DOHH2 (cell line): ENCODE results near the gene MAML1.

Source experiments
- H3F3A ChIP-seq: fragments of 200-600 bp; sonication (generic), shearing (Covaris generic); 2 replicates; pipeline ENCODE4 v1.6.0; 2016; ENCODE audit warnings: antibody characterized with exemption, mild to moderate bottlenecking; ENCODE audit not compliant: control insufficient read depth, insufficient read depth
- H3K27ac ChIP-seq: fragments of 200-600 bp; sonication (generic); 2 replicates; pipeline ENCODE4 v1.5.1; 2014; ENCODE audit warnings: low read depth, mild to moderate bottlenecking, low read length, moderate library complexity
- H3K27me3 ChIP-seq: fragments of 200-600 bp; sonication (generic); 2 replicates; pipeline ENCODE4 v1.6.1; 2014; ENCODE audit warnings: mild to moderate bottlenecking, low read length, mixed read lengths; ENCODE audit not compliant: control insufficient read depth
- H3K36me3 ChIP-seq: fragments of 200-600 bp; sonication (generic); 2 replicates; pipeline ENCODE4 v1.6.1; 2014; ENCODE audit warnings: mild to moderate bottlenecking, low read length, moderate library complexity, mixed read lengths; ENCODE audit not compliant: control insufficient read depth
- H3K4me1 ChIP-seq: fragments of 200-600 bp; sonication (generic); 2 replicates; pipeline ENCODE4 v1.6.1; 2014; ENCODE audit warnings: mild to moderate bottlenecking, low read length, mixed read lengths; ENCODE audit not compliant: control insufficient read depth
- H3K4me2 ChIP-seq: fragments of 200-600 bp; sonication (generic); 2 replicates; pipeline ENCODE4 v1.6.0; 2014; ENCODE audit warnings: mild to moderate bottlenecking, low read length, moderate library complexity
- H3K4me3 ChIP-seq: fragments of 200-600 bp; sonication (generic); 2 replicates; pipeline ENCODE4 v1.5.1; 2014; ENCODE audit warnings: mild to moderate bottlenecking, low read length, mixed read lengths
- H3K79me2 ChIP-seq: fragments of 200-600 bp; sonication (generic); 2 replicates; pipeline ENCODE4 v1.6.1; 2014; ENCODE audit warnings: mild to moderate bottlenecking, low read length, mixed read lengths; ENCODE audit not compliant: control insufficient read depth
- H3K9me2 ChIP-seq: fragments of 200-600 bp; sonication (generic); replicated peaks from 2 replicates; pipeline ENCODE4 v1.6.1; 2014; ENCODE audit warnings: mild to moderate bottlenecking, low read length, mixed read lengths; ENCODE audit not compliant: control insufficient read depth
- H3K9me3 ChIP-seq: fragments of 200-600 bp; sonication (generic); 2 replicates; pipeline ENCODE4 v1.6.1; 2014; ENCODE audit warnings: antibody characterized with exemption, low read length, mixed read lengths; ENCODE audit not compliant: control insufficient read depth, insufficient read depth
- H4K20me1 ChIP-seq: fragments of 200-600 bp; sonication (generic); 2 replicates; pipeline ENCODE4 v1.6.0; 2014; ENCODE audit warnings: low read depth, mild to moderate bottlenecking, antibody characterized with exemption, low read length, moderate library complexity; ENCODE audit not compliant: control insufficient read depth, insufficient read depth
- CTCF ChIP-seq: fragments of 200-600 bp; sonication (generic); IDR thresholded peaks from one replicate; pipeline ENCODE4 v1.5.1; 2014; ENCODE audit warnings: antibody characterized with exemption, mild to moderate bottlenecking, low read depth, low read length; ENCODE audit not compliant: poor library complexity, severe bottlenecking
- EZH2phosphoT487 ChIP-seq: fragments of 200-600 bp; sonication (generic); IDR thresholded peaks from 2 replicates; pipeline ENCODE4 v1.6.1; 2017; ENCODE audit warnings: borderline replicate concordance, mild to moderate bottlenecking, antibody characterized with exemption, low read length, moderate library complexity, mixed read lengths

The MAML1 gene

GRCh38 chr5:179816796-179817469 lies 84.3 kb downstream of the MAML1 start:
- Histone ChIP-seq H3K9me3 (no peaks in the 10 kb centered on the region), H4K20me1 (peaks cover 3% of the 10 kb centered on the region; the same call in 1 of the 2 replicates), H3K4me3 (no peak overlapping the region), H3K4me1 (peaks cover 30% of the 10 kb centered on the region), H3K79me2 (peaks cover 15% of the 10 kb centered on the region), H3F3A (peaks cover 5% of the 10 kb centered on the region; the same call in 1 of the 2 replicates), H3K36me3 (peaks cover 8% of the 10 kb centered on the region), H3K27me3 (no peaks in the 10 kb centered on the region), H3K9me2 (no peaks in the 10 kb centered on the region), H3K27ac (no peak overlapping the region), H3K4me2 (peak overlapping the region; percentile 10)
- no peak for TF ChIP-seq EZH2phosphoT487

GRCh38 chr5:179817470-179817840 lies 84.8 kb downstream of the MAML1 start:
- Histone ChIP-seq H3F3A (peaks cover 8% of the 10 kb centered on the region; the same call in 1 of the 2 replicates), H4K20me1 (peaks cover 8% of the 10 kb centered on the region; the same call in 1 of the 2 replicates), H3K4me1 (peaks cover 35% of the 10 kb centered on the region), H3K9me3 (no peaks in the 10 kb centered on the region), H3K27me3 (no peaks in the 10 kb centered on the region), H3K9me2 (no peaks in the 10 kb centered on the region), H3K4me3 (no peak overlapping the region), H3K4me2 (peak overlapping the region; percentile 10), H3K36me3 (peaks cover 8% of the 10 kb centered on the region), H3K79me2 (peaks cover 21% of the 10 kb centered on the region), H3K27ac (no peak overlapping the region)
- TF ChIP-seq CTCF: no peak
- TF ChIP-seq EZH2phosphoT487: no peak

- Histone ChIP-seq H4K20me1 (peaks cover 12% of the 10 kb centered on the region; the same call in 1 of the 2 replicates), H3K27me3 (no peaks in the 10 kb centered on the region), H3K27ac (no peak overlapping the region), H3K4me3 (peak overlapping the region; percentile 75), H3K36me3 (peaks cover 11% of the 10 kb centered on the region; the same call in 1 of the 2 replicates), H3F3A (peaks cover 8% of the 10 kb centered on the region; the same call in 1 of the 2 replicates), H3K4me1 (peaks cover 37% of the 10 kb centered on the region), H3K9me3 (no peaks in the 10 kb centered on the region), H3K9me2 (no peaks in the 10 kb centered on the region), H3K4me2 (peak overlapping the region; percentile 98), H3K79me2 (peaks cover 27% of the 10 kb centered on the region)
- TF ChIP-seq EZH2phosphoT487: no peak
- no peak for TF ChIP-seq CTCF
These were observed 85.5 kb downstream of the MAML1 start for GRCh38 chr5:179817890-179818745.
